Measurements from ENCODE around the gene FAT4. TPM values are rescaled to one million over a fixed set of nuclear protein-coding genes. Genes with fewer than 3 reads are reported as not detected.

FAT4 gene
- total RNA-seq, 1 experiment from 2014 or later, result not detected

DNA sequence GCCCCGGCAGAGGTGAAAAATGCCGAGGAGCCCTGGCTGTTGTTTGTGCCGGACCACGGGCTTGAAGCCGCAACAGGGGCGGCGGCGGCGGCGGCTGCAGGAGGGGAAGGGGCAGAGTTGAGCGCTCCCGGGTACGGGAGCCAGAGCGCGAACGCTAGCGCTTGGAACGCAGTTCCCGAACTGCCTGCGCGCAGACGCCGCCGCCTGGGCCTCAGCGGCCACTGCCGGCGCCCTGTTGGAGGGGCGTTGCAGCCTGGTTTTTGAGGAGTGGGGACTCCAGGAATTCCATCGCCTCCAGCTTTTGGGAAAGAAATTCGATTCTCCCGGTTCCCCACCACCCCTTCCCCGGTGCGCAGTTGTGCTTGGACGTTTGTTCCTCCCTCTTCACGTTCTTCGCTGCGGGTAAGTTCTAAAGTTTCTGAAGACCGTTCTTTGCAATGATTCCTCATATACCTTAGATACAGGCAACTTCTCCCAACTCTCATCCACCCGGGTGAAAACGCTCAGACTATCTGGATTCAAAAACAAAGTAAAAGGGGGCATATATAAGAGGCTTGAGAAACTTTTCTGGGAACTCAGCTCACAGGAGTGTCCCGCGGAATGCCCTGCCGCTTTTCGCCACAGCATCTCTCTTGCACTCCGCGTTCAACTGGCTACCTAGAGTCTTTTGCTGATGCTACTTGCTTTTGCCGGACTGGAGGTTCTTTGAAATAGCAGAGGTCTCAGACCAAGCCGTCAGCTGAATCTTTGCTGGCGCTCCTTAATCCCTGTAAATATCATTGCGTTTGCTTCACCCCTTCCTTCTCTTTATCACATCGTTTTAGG, 1.0 kb downstream of the FAT4 start:
- no peak for DNase-seq (ENCODE audit: low spot score)
- in situ Hi-C loops (cut with HindIII; ENCODE audit: low sequenced_read_pairs), result no loop called here

DNA sequence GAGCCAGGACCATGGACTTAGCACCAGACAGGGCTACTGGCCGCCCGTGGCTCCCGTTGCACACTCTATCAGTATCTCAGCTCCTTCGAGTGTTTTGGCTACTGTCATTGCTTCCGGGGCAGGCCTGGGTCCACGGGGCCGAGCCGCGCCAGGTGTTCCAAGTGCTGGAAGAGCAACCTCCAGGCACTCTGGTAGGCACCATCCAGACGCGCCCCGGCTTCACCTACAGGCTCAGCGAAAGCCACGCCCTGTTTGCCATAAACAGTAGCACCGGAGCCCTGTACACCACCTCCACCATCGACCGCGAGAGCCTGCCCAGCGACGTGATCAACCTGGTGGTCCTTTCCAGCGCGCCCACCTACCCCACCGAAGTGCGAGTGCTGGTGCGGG, 1.6 kb downstream of the FAT4 start:
- no peak for DNase-seq (ENCODE audit: low spot score)
- in situ Hi-C loops (cut with HindIII; ENCODE audit: low sequenced_read_pairs), result no loop called here

DNA sequence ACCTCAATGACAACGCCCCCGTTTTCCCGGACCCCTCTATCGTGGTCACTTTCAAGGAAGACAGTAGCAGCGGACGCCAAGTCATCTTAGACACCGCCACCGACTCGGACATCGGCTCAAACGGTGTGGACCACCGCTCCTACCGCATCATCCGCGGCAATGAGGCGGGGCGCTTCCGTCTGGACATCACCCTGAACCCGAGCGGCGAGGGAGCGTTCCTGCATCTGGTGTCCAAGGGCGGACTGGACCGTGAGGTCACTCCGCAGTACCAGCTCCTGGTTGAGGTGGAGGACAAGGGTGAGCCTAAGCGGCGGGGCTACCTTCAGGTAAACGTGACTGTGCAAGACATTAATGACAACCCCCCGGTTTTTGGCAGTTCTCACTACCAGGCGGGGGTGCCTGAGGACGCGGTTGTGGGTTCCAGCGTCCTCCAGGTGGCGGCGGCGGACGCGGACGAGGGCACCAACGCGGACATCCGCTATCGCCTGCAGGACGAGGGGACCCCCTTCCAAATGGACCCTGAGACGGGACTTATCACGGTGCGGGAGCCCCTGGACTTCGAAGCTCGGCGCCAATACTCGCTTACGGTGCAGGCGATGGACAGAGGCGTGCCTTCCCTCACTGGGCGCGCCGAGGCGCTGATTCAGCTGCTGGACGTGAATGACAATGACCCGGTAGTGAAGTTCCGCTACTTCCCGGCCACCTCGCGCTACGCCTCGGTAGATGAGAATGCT, 2.2 kb downstream of the FAT4 start:
- DNase-seq (ENCODE audit: low spot score), result no peak
- in situ Hi-C loops (cut with HindIII; ENCODE audit: low sequenced_read_pairs), result no loop called here

DNA sequence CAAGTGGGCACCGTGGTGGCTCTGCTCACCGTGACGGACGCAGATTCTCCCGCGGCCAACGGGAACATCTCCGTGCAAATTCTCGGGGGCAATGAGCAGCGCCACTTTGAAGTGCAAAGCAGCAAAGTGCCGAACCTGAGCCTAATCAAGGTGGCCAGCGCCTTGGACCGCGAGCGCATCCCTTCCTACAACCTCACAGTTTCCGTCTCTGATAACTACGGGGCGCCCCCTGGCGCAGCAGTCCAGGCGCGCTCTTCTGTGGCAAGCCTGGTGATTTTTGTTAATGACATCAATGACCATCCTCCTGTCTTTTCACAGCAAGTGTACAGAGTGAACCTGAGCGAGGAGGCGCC, 2.7 kb downstream of the FAT4 start:
- in situ Hi-C loops (cut with HindIII; ENCODE audit: low sequenced_read_pairs), result no loop called here
- no peak for DNase-seq (ENCODE audit: low spot score)

DNA sequence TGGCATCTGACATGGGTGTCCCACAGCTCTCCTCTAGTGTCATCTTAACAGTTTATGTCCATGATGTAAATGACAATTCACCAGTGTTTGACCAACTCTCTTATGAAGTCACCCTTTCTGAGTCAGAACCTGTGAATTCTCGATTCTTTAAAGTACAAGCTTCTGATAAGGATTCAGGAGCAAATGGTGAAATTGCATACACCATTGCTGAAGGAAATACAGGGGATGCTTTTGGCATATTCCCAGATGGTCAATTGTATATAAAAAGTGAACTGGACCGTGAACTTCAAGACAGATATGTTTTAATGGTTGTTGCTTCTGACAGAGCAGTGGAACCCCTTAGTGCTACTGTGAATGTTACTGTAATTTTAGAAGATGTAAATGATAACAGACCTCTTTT, 4.6 kb downstream of the FAT4 start:
- in situ Hi-C loops (cut with HindIII; ENCODE audit: low sequenced_read_pairs), result no loop called here
- no peak for DNase-seq (ENCODE audit: low spot score)

DNA sequence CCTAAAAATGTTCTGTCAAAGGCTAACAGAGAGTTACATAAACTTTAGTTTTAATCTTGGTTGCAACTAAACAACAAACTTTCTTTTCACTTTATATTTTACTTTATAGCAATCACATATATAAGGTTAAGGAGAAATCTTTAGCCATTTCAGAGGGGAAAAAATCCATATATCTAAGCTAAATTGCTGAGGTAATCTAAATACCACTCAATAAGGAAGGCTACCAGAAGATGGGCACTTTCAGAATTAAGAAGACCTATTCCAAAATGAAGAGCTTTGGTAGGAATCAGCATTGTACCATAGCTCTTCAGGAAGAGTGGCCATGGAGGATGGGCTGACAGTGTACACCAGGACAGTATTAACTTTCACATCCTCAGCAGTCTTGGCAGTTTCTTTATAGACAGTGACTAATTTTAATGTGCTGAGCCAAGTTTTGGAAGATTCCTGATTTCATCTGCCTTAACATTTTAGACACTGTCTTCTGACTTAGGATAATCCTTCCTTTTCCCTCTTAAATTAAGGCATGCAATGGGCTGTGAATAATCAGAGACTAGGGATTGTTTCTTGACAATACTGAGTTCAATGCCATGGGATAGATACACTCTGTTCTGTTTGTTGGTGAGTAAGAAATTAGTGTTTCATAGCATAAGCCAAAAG, 7.1 kb downstream of the FAT4 start:
- no peak for DNase-seq (ENCODE audit: low spot score)
- in situ Hi-C loops (cut with HindIII; ENCODE audit: low sequenced_read_pairs), result no loop called here

DNA sequence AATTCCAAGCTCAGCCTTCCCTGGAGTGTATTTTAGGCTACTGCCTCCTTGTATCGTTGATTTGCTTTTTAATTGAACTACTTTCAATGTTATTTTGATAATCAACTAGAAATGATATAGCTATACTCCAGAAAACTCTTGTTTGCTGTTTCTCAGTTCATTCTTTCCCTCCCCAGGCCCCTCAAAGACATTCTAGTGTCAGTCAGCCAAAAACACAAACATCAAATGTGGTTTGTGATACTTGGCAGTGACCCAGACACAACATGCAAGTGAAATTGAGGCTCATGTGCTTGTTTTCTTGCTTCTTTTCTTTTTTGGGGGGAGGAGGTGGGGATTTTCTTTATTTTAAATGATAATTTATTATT, 7.6 kb downstream of the FAT4 start:
- no peak for DNase-seq (ENCODE audit: low spot score)
- in situ Hi-C loops (cut with HindIII; ENCODE audit: low sequenced_read_pairs), result no loop called here

DNA sequence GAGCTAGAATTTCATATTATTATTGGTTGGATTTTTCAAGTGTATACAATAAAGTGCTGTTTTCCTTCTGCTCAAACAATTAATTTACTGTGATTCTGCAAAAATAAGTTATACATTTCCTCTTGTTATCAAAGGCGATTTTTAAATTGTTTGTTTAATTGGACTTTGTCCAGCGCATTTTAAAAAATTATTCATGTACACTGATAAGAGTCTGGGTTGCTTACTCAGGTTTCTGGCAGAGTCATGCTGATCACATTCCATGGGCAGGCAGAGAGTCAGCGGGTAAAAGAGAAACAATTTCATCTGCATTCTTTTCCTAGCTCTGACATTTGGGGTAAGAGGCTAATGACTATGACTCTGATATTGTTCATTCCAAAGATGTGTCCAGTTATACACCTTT, 8.9 kb downstream of the FAT4 start:
- no peak for DNase-seq (ENCODE audit: low spot score)

DNA sequence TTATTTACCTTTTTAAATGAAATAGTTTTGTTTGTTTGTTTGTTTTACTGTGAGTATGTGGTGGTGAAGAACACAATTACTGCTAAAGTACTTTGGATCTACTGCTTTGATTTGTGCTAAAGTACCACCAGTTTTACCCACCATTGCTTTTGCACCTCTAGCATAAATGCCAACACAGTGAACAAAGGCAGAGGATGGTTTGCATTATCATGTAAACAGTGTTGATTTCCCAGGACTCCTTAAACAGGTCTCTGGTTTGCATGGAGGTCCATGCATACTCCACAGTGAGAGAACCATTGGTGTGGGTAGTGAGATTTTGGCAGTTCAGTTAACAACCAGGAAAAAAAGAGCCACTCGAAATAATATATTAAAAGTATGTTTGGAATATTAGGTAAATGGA, 11.0 kb downstream of the FAT4 start:
- DNase-seq (ENCODE audit: low spot score), result no peak
- in situ Hi-C loops (cut with HindIII; ENCODE audit: low sequenced_read_pairs), result no loop called here

More for the DNA sequence above, 8.9 kb downstream of the FAT4 start:
- in situ Hi-C loops (cut with HindIII; ENCODE audit: low sequenced_read_pairs), result no loop called here

DNA sequence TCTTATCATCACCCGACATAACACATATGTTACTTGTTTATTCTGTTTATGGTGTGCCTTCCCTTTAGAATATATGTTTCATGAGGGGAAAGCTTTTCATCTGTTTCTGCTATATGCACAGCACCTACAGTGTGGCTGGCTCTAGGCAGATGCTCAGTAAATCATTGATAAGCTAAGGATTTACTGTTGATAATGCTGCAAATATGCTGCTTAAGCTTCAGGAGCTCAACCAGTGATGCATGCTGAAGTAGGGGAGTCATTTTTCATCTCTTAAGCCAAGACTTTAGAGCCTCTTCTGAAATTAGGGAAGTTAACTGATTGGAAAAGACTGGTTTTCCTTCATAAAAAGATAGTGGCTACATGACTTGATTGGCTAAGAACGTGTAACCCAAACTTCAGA, 16.4 kb downstream of the FAT4 start:
- no peak for DNase-seq (ENCODE audit: low spot score)

DNA sequence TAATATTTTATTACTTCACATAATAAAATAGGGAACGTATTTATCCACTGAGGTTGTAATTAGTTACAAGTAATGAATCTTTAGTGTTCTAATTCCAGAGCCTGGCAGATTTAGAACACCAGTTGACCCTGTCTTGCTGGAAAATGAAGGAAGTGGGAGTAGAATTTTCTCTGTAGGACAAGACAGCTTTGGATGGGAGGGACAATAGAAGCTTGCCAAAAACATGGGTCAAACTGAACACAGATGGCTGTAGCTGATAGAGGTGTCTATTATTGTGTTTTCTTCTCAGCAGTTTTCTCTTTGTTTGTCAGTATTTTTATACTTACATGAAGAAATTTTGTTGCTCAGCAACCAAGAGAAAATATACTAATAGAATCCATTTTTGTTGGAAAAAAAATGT, 20.2 kb downstream of the FAT4 start:
- no peak for DNase-seq (ENCODE audit: low spot score)
- in situ Hi-C loops (cut with HindIII; ENCODE audit: low sequenced_read_pairs), result no loop called here

More for the DNA sequence above, 16.4 kb downstream of the FAT4 start:
- in situ Hi-C loops (cut with HindIII; ENCODE audit: low sequenced_read_pairs), result no loop called here

DNA sequence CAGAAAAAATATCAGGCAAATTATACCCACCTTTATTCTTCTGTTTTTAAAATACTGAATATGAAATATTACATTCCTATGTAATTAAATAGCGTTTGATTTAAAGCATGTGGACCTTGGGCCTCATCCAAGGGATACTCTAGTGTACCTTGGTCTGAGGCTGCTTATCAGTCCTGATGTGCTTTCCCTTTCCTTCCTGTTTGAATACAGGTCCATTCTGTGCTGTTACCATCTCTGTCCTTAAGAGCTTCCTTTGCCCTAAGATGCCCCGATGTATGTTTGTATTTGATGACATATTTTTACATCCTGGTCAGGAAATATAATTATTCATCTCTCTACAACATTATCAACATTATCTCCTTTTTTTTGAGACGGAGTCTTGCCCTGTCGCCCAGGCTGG, 24.1 kb downstream of the FAT4 start:
- in situ Hi-C loops (cut with HindIII; ENCODE audit: low sequenced_read_pairs), result no loop called here
- no peak for DNase-seq (ENCODE audit: low spot score)

DNA sequence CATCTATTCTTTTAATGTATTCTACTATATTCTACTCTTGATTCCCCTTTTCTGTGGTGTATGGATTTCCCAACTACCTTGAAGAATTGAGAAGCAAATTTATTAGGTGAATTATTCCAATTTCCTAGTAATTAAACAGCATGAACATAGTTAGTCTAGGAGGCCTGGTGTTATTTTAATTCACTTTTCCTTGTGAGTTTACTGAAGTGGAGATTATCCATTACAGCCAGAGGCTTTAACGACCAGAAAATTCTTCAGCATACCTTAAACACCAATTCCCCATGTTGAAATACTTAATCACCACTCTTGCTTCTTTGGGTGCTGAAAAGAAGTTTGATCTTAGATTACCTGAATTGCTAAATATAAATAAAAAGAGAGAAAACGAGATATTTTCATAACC, 29.4 kb downstream of the FAT4 start:
- no peak for DNase-seq (ENCODE audit: low spot score)
- in situ Hi-C loops (cut with HindIII; ENCODE audit: low sequenced_read_pairs), result no loop called here

DNA sequence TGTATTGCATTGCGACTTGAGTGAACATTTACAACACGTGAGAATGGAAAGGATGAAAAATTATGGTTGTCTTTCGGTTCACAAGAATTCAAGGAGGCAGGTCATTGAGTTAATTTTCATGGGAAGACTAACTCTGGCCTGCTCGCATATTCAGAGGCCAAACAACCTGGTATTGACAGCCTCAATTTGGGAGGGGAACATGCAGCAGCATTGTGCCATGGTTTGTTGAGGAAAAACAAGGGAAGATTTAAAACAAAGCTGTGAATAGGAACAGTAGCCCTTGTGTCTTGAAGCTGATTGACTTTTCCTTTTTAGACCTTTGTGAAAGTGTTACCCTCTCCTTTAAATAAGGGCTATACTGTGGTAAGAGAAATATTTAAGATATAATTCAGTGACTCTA, 31.9 kb downstream of the FAT4 start:
- in situ Hi-C loops (cut with HindIII; ENCODE audit: low sequenced_read_pairs), result no loop called here
- no peak for DNase-seq (ENCODE audit: low spot score)

DNA sequence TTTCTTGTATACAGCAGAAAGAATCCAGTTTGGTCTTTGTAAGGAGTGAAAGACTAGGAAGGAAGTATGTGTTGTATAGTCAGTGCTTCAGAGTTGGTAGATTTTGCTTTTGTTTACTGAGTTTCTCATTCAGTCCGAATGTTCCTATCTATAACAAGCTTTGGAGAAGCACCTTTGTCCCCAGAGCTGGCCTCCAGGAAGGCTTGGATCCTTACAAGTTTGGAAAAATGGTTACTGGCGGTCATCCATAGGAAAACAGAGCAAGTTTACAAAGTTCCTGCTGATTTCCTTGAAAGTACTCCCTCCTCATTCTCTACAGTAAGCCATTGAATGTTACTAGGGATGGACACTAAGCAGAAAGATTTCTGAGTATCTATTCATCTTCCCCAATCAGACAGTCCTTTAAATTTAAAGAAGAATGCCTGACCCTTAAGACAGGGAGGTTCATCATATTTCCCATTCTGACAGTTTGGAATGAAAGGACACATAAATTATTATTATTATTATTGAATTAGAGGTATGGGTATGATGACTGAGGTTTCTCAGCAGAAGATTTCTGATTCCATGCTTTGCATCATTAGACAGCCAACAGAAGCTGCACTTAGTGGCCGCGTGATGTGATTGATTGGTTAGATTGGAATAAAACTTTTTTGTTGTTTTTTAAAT, 35.8 kb downstream of the FAT4 start:
- in situ Hi-C loops (cut with HindIII; ENCODE audit: low sequenced_read_pairs), result no loop called here

DNA sequence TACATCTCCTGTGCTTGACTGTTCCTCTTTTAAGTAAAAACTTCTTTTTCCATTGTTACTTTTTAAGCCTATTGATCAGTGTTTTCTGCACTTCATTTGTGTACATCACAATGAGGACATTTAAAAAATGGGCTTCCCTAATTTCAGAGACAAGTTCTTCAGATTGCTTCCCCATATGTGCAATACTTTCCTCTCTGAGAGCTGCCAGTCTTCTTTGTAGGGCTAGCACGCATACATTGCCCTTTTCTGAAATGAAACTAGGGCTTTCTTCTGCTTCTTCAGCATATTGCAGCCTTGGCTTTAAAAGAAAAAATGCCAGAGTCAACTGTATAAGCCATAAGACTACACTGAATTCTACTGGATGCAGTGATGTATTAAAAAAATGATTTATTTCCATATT, 37.8 kb downstream of the FAT4 start:
- no peak for DNase-seq (ENCODE audit: low spot score)
- in situ Hi-C loops (cut with HindIII; ENCODE audit: low sequenced_read_pairs), result no loop called here

More for the DNA sequence above, 35.8 kb downstream of the FAT4 start:
- no peak for DNase-seq (ENCODE audit: low spot score)

DNA sequence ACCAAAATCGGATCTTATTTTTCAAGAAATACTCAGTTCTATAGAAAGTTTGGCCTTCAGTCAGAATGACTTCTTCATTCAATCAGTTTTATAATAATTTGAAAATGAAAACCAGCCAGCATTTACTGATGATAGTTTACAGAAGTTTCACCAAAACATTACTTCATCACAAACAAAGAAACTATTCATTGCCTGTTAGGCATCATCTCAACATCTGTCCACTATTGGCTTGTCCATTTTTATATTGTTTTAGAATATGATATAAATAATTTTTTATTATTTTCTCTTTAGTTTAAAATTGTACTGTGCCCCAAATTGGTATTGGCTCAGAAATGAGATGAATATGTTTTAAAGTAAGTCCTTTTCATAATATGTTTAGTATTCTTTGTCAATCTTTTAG, 38.4 kb downstream of the FAT4 start:
- no peak for DNase-seq (ENCODE audit: low spot score)
- in situ Hi-C loops (cut with HindIII; ENCODE audit: low sequenced_read_pairs), result no loop called here

DNA sequence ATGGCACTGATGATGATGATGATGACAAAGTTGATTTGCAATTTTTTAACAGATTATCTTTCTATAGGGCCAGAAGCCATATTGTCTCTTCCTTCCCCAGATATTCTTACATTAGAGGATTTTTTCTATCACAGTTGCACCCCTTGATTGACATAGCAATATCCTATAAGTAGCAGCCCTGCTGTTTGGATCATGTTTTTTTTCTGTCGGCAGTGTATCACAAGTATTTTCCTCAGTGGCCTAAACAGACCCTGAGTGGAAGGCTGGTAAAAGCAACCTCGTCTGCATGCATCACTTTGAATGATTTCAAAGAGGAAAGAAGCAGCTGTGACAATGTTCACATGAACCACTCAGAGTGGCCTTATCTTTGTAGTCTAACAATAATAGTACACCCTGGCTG, 41.0 kb downstream of the FAT4 start:
- in situ Hi-C loops (cut with HindIII; ENCODE audit: low sequenced_read_pairs), result no loop called here
- DNase-seq (ENCODE audit: low spot score), result no peak

DNA sequence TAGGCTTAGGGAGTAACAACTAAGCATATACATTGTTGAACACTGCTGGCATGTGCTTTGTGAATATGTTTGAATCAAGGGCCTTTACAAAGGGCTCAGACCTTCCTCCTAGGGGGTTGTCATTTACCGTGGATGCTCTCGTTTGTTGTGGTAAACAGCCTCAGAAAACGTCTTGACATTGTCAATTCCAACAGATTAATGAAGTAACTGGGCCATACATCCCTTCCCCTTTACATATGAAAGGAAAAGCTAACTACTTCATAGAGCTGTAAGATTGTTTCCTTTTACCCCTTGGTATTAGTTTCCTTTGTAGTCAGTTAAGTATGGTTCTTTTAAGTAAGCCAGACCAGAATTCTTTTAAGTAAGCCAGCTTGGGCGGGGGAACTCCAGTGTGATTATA, 42.9 kb downstream of the FAT4 start:
- in situ Hi-C loops (cut with HindIII; ENCODE audit: low sequenced_read_pairs), result no loop called here
- DNase-seq (ENCODE audit: low spot score), result no peak

DNA sequence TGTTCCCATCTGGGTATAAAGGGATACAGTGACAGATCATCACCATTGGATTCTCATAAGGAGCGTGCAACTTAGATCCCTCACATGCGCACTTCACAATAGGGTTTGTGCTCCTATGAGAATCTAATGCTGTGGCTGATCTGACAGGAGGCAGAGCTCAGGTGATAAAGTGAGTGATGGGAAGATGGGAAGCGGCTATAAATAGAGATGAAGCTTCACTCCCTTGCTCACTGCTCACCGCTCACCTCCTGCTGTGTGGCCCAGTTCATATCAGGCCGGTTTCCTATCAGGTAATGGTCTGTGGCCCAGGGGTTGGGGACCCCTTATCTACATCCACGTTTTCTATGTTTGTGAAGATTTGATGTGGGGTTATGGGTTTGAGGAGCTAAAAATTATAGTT, 43.7 kb downstream of the FAT4 start:
- in situ Hi-C loops (cut with HindIII; ENCODE audit: low sequenced_read_pairs), result no loop called here
- no peak for DNase-seq (ENCODE audit: low spot score)

Data from G401 (cell line).